Measurements from ENCODE around the gene RPS6KA3. TPM values are rescaled to one million over a fixed set of nuclear protein-coding genes. Genes with fewer than 3 reads are reported as not detected.
A peak's percentile ranks its signal among the peaks of the same experiment; 100 is the strongest.

Gene RPS6KA3
- 35.6 TPM for total RNA-seq
- long read RNA-seq, full-length matches to known transcripts = 49 of 61 reads
- long read RNA-seq, partial matches to known transcripts = 4 of 61 reads
- long read RNA-seq, other reads (novel, unspliced or antisense) = 8 of 61 reads

DNA sequence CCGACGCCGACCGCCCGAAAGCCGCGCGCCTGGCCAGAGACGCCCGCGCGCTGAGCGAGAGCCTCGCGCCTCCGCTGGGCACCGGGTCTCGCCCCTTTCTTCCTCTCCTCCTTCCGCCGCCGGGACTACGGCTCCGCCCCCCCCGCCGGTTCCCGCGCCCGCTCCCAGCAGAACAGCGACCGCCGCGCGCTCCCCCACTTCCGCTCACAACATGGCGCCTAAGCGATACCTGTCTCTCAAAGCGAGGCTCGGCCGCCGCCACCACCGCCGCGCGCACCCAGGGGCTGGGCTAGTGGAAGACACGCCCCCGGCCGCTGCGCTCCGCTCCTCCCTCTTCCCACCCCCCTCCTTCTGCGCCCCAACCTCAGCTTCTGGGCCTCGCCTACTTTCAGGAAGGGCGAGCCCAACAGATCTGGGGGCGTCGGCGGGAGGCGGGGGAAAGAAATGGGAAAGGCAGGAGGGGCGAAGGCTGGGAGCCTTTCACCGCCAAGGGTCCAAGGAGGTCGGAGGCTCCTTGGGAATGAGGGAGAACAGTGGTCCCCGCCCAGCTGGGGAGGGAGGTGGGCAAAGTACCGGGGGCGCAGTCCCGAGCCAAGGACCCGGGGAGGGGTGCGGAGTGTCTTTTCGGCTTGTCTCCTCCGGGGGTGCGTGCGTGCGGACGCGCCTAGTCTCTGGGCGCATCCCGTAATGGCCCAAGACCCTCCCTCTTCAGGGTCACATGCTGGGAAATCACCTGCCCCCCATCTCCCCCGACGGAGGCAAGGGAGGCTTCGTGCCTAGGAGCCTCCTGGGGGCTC, at the start of gene RPS6KA3:
Gene RPS6KA3 (minus strand): TSS at position 100 of the 797 bp plus-strand sequence. CDS start 277 bp downstream, outside the sequence.
- peak; percentile 94 for DNase-seq
- intact Hi-C loops (cut with micrococcal nuclease) = no loop called here
- ATAC-seq = peak; percentile 96

DNA sequence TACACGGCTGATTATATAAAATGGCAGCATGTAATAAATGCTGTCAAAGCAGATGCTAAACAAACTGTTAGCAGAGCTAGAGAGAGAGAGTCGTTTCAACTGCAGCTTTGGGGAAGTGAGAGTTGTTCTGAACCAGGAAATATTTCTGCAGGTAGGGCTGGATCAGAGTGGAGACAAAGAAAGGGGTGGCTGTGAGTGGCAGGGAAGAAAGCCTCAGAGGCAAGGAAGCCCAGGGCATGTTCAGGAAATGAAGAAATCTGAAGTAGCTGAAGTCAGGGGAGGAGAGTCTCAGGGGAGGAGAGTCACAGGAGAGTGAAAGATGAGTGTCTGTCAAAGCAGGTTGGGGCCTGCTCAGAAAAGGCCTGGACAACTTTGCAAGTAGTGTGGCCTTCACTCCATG, 48.4 kb upstream of the RPS6KA3 start:
- DNase-seq (no peak), ATAC-seq (no peak)
- intact Hi-C loops (cut with micrococcal nuclease) = no loop called here

DNA sequence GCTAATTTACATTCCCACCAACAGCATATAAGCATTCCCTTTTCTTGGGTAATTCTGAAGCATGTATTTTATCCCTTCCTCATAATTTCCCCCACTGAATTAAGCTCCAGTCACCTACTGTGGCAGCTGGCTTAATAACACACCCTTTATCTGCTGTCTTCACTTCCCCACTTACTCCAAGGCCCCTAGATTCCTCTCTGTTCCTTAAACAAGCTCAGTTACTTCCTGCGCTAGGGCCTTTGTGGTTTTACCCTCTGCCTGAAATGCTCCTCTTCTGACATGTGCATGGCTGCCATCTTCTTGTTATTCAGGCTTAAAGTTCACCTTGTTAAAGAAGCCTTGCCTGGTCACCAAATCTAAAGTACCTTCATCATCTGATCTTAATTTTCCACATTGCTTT, 47.2 kb upstream of the RPS6KA3 start:
- intact Hi-C loops (cut with micrococcal nuclease) = no loop called here
- DNase-seq (no peak), ATAC-seq (no peak)

DNA sequence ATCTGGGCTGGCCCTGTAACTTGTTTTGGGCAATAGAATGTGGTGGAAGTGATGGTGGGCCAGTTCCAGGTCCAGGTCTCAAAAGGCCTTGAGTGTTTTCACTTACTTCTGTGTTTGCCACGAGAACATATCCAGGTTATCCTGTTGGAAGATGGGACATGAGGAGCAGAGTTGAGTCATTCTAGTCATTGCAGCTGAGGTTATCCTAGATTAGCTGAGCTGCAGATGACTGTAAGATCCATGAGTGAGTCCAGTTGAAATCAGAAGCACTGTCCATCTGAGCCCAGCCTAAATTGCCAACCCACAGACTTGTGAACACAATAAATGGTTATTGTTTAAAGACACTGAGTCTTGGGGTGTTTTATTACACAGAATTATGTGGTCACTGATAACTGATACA, 45.3 kb upstream of the RPS6KA3 start:
- ATAC-seq (no peak), DNase-seq (no peak)
- intact Hi-C loops (cut with micrococcal nuclease) = no loop called here

DNA sequence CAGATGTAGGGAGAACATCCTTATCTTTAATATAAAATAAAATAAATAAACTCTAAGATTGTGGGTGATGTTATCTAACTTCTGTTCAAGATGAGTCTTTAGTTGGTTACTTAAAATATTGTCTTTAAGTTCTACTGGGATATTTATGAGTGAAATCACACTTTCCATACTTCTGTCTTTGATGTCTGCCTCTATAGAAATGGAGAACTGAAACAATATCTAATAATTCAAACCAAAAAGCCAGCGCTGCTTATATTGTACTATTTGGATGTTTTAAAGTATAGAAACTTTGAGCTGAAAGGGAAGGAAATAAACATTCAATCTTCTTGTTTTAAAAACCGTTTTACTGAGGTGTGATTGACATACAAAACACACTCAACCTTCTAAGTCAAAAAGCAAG, 44.8 kb upstream of the RPS6KA3 start:
- no peak for ATAC-seq
- DNase-seq = no peak
- intact Hi-C loops (cut with micrococcal nuclease) = no loop called here

DNA sequence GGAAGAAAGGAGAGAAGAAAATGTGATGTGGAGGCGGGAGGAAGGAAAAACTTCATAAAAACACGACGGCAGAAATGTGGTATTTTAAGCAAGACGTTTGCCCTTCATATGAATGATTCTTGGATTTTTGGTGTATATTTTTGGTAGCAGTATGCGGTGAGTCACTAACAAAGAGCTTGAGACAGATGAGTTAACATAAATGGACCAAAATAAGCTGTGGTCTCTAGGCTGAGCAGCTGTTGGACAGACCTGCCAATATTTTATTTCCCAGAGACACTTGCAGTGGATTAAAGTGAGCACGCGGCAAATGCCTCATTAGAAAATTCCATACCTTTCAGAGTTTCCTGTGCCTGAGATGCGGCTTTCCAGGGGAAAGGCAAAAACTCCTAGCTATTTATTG, 43.1 kb upstream of the RPS6KA3 start:
- intact Hi-C loops (cut with micrococcal nuclease) = no loop called here
- no peak for DNase-seq
- no peak for ATAC-seq

DNA sequence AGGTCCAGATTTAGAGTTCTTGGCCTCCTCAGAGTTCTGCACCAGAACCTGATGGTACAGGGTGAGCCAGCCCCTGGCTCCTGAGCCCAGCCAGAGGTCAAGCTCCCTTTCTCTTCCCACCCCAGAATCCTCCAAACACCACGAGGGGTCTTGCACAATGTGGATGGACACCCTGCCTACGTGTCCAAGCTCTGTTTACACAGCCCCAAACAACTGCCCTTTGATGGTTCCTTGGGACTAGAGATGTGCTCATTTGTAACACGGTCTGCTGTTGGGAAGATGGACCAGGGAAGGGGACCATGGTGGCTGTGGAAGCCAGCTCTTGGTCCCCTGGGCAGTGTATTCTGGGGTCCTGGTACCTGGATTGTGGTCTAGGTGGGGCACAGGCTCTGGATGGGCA, 40.0 kb upstream of the RPS6KA3 start:
- intact Hi-C loops (cut with micrococcal nuclease) = no loop called here
- ATAC-seq (no peak), DNase-seq (no peak)

DNA sequence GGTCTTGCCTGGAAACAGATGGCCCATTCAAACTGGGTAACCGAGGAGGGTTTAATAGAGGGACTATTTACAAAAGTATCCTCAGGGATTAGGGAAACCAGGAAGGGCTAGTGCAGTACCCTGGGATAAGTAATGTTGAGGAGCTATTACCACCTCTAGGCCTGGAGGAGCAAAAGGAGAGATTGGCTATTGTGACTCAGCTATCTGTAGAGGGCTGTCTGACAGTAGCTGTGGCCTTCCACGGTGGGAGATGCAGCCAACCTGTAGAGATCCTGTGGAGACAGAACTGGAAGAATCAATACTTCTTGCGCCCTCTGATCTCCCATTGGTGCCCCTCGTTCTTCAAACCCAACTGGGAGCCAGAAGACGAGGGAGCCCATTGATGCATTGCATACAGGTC, 34.1 kb upstream of the RPS6KA3 start:
- intact Hi-C loops (cut with micrococcal nuclease) = no loop called here
- DNase-seq (no peak), ATAC-seq (no peak)

DNA sequence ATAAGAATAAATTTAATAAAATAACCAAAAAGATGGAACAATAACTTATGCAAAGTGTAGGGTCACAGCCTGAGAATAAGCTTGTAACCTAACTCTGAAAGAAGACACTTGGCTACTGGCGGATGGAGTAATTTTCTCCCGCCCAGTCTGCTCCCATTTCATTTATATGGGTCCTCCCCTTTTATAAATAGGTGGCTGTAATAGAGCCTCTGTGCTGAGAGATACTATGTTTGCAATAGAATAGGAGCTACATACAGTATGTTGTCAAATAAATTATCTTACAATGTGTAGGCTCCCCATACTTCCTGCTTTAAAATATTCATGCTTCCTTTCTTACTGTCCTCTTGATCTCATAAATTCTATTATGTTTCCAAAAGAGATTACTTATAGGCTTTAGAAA, 28.2 kb upstream of the RPS6KA3 start:
- intact Hi-C loops (cut with micrococcal nuclease) = no loop called here
- no peak for ATAC-seq
- no peak for DNase-seq

DNA sequence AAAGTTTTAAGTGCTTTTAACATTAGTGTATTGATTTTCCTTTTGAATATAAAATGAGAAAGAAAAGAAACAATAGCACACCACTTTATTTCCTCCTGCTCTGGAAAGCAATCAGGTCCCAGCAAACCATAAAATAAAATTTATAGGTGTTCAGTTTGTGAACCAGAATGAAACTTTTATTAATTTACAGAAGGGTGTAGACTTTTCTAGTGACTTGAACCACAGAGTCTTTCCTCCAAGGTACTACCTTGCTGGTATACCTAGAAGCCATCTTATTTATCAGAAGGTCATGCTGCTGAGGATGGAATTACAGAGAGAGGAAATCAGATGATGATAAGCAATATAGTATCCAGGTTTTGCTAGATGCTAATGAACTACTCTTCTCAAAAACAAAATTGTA, 27.6 kb upstream of the RPS6KA3 start:
- DNase-seq (no peak), ATAC-seq (no peak)
- intact Hi-C loops (cut with micrococcal nuclease) = no loop called here

DNA sequence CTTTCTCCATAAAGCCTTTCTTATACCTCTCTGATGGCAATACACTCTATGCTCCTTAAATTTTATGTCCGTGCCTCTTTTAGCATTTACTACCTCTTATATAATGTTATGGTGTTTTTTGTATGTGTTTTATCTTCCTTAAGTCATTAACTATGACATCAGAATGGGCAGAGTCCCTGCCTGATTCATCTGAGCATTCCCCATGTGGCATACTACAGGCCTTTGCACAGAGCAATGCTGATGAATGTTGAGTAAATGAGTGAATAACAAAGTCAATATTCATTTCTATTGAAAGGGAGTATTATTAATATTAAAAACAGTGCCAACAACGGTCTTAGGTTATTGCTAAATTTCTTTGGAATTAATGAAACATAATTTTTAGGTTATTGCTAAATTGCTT, 18.8 kb upstream of the RPS6KA3 start:
- DNase-seq = no peak
- ATAC-seq = no peak
- intact Hi-C loops (cut with micrococcal nuclease) = no loop called here

DNA sequence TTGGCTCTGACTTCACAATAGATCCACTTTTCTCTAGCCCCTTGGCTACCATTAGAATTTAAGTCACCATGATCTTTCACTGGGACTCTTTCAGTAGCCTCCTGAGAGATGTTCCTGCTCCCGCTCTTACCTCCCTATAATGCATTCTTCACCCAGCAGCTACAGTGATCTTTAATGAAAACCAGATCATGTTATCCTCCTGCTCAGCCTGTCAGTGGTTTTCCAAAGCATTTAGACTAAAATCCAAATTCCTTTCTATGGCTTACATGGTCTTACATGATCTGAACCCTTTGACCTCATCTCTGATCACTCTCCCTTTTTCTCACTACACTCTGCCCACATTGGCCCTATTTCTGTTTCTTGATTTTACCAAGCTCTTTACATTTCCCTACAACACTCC, 18.3 kb upstream of the RPS6KA3 start:
- DNase-seq (no peak), ATAC-seq (no peak)
- intact Hi-C loops (cut with micrococcal nuclease) = no loop called here

DNA sequence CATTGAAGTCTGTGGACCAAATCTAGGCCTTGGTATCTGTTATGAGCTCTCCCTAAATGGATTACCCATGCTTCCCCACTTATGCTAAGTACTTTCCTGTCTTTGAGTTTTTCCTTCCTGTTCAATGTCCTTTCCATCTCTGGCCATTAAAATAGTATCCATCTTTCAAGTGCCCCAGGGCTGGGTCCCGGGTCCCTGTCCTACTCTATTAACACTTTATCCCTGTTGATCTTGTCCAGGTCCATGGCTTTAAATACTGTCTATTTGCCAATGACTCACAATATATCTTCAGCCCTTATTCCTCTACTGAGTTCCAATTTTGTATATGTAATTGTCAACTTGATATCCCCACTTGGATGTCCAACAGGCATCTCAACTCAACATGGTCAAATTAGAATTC, 17.7 kb upstream of the RPS6KA3 start:
- DNase-seq = no peak
- no peak for ATAC-seq
- intact Hi-C loops (cut with micrococcal nuclease) = no loop called here

DNA sequence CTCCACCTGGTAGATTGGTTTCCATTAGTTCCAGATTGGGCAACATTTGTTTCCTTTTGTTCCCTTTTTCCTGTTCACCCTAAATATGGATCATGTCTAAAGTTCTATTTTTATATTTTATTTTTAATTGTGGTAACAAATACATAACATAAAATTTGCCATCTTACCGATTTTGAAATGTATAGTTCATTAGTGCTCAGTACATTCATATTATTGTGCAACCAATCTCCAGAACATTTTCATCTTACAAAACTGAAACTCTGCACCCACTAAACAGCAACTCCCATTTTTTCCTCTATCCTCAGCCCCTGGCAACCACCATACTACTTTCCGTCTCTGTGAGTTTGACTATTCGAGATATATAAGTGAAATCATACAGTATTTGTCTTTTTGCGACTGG, 14.2 kb upstream of the RPS6KA3 start:
- no peak for ATAC-seq
- no peak for DNase-seq
- intact Hi-C loops (cut with micrococcal nuclease) = no loop called here

DNA sequence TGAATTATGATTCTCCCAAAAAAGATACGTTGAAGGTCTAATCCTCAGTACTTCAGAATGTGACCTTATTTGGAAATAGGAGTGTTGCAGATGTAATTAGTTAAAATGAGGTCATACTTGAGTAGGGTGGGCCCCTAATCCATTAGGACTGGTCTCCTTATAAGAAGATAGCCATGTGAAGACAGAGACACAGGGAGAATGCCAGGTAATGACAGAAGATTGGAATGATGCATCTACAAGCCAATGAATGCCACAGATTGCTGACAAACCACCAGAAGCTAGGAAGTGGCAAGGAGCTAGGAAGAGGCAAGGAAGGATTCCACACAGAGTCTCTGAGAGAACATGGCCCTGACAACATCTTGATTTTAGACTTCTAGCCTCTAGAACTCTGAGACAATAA, 7.4 kb upstream of the RPS6KA3 start:
- ATAC-seq (no peak), DNase-seq (no peak)
- intact Hi-C loops (cut with micrococcal nuclease) = no loop called here

DNA sequence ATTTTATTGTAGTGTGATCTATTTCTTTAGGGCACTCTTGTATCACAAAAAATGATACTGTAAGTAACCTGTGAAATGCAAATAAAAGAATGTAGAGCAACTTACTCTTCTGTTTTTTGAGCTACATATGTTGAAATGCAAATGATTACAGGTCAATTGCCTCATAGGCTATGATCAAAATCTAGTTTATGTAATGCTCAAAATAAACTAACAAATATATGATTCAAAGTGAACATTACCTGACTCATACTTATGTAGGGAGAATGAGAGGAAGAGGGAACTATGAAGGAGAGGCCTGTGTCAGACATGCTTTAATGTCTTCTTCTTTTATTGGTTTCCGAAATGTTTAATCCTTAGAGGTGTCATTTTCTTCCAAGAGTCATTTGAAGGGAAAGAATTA, 5.0 kb upstream of the RPS6KA3 start:
- DNase-seq (no peak), ATAC-seq (no peak)
- intact Hi-C loops (cut with micrococcal nuclease) = no loop called here

DNA sequence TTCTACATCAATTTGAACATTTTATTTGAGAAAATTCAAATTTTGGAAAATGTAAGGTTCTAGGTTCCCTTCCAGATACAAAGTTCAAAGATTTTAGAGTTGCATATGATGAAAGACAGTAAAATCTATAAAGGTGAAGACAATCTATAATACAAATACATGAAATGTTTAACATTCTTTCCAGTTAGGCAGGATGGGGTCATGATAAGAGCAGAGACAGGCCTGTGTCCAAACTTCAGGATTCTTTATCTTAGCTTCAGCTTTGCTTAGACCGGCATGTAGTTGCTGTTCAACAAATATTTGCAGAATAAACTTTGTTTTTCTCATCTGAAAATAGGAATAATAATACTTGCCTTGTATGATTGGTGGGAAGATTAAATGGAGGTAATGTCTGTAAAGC, 4.5 kb upstream of the RPS6KA3 start:
- intact Hi-C loops (cut with micrococcal nuclease) = no loop called here
- DNase-seq = no peak
- no peak for ATAC-seq

DNA sequence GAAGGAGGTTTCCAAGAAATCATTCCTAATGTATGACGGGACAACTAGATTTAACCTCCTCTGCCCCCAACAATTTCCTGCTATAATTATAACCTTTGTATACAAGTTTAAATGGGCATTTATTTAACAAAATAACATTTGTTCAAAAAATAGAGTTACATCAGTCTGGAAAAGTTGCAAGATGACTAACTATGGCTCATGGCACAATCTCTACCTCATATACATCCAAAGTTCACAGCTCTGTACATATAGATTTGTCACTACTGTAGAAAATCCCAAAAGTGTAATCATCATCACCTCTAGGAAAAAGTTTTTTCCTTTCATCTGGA, 3.8 kb upstream of the RPS6KA3 start:
- DNase-seq (no peak), ATAC-seq (no peak)
- intact Hi-C loops (cut with micrococcal nuclease) = no loop called here

DNA sequence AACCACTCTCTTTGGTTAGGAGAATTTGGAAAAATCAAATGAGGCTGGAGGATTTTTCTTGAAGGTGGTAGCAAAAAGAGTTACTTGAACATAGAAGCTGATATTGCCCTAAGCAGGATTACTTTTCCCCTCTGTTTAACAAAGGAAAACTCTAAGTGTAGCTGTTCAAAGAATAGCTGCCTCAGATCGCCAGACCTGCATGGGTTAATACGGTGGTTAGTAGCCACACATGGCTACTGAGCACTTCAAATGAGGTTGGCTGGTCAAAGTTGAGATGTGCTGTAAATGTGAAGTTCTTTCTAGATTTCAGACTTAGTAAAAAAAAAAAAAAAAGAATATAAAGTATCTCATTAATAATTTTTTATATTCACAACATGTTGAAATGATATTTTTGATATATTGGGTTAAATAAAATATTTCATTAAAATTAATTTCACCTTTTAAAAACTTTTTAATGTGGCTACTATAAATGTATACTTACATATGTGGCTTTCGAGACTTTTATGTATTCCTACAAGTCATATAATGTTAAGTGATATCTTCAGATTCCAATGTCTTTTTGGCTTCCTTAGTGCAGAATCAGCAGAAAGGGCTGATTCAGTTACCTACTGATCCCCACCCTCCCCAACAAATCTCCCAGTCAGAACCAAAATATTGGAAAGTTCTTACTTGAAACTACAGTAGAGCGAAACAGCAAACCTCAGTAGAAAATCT, 3.3 kb upstream of the RPS6KA3 start:
- no peak for DNase-seq
- ATAC-seq = no peak
- intact Hi-C loops (cut with micrococcal nuclease) = no loop called here

DNA sequence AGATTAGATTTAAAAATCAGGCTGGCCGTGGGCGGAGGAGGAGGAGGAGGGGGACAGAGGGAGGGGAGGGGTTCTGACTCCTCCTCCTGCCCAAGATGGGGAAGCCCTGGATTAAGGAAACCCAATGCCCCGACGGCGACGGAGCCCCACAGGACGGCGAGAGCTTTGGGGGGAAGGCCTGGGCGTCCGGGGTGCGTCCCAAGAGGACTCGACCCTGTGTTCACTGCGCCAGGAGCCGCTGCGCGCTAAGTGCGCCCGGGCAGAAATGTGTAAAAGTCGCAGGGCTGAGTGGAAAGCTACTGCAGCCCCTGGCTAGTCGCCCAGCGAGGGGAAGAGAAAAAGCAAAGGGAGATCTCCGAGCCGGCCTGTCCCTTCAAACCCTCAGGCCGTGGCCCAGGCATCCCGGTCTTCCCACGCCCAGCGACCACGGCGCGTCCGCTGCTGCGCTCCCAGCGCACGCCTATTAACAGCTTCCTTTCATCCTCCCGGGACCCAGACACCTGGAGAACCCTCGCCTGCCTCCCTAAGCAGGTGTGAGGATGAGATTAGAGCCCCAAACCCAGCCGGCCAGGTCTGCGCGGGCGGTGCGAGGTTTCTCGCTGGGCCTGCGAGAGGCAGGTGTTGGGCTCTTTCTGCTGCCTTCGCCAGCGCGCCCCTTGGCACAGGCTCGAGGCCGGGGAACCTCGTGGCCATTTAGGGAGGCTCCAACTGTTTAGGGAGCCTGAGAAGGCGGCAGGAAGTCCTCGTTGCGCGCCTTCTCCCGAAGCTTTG, 1.4 kb upstream of the RPS6KA3 start:
- intact Hi-C loops (cut with micrococcal nuclease) = no loop called here
- ATAC-seq (peak; percentile 60), DNase-seq (peak; percentile 70)
